ENCODE measurements around the gene KLHL26. TPM values are rescaled to one million over a fixed set of nuclear protein-coding genes. Genes with fewer than 3 reads are reported as not detected.

KLHL26 gene
- total and polyA plus RNA-seq, 2 of the 4 experiments (the other 2 are of a cell fraction), result 2.2 to 4.7 TPM

DNA sequence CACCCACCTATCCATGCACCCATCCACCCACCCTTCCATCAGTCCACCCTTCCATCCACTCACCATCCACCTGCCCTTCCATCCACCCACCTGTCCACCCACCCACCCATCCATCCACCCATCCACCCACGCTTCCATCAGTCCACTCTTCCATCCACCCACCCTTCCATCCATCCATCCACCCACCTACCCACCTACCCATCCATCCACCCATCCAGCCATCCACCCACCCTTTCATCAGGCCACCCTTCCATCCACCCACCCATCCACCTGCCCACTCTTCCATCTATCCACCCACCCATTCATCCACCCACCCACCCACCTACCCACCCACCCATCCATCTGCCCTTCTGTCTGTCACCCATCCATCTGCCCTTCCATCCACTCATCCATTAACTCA lies 17.0 kb downstream of the KLHL26 start:
- in situ Hi-C loops (cut with MboI; ENCODE audit: low sequenced_read_pairs), result no loop called here

More for the DNA sequence above, 17.0 kb downstream of the KLHL26 start:
- no peak overlapping the region for H3K4me2 ChIP-seq (ENCODE audit: low read depth, low read length)
- H3K14ac ChIP-seq (replicated peaks; ENCODE audit: low read depth, low read length), result no peak overlapping the region
- BruUV-seq (replicated peaks), result no TSS peak
- peaks cover 18% of the 10 kb centered on the region for H4K20me1 ChIP-seq (ENCODE audit: insufficient read depth, low read length)
- H2BK120ac ChIP-seq (ENCODE audit: low read depth, low read length), result no peak overlapping the region
- H3K23ac ChIP-seq (ENCODE audit: low read depth, low read length), result no peak overlapping the region
- no peak overlapping the region for H4K5ac ChIP-seq (ENCODE audit: low read depth, low read length)
- no peak overlapping the region for H2BK20ac ChIP-seq (ENCODE audit: low read depth, low read length)
- DNase-seq (no peak), ATAC-seq (ENCODE audit: low read depth) (no peak)
- peaks cover 27% of the 10 kb centered on the region for H3K9me1 ChIP-seq (ENCODE audit: insufficient read depth, low read length)
- H3K9me3 ChIP-seq (ENCODE audit: control insufficient read depth, insufficient read depth, low read length), result no peaks in the 10 kb centered on the region
- H3K4me3 ChIP-seq (ENCODE audit: insufficient read depth, low read depth, low read length), result no peak overlapping the region
- dilution Hi-C loops (cut with HindIII; ENCODE audit: low sequenced_read_pairs, unreplicated experiment) (no loop called here), intact Hi-C loops (cut with micrococcal nuclease) (no loop called here)
- no peak overlapping the region for H3K4ac ChIP-seq (ENCODE audit: low read depth, low read length)
- H4K91ac ChIP-seq (ENCODE audit: insufficient read depth, low read depth, low read length), result no peak overlapping the region
- no peak overlapping the region for H2AFZ ChIP-seq (replicated peaks; ENCODE audit: low read length, poor library complexity)
- no peak overlapping the region for H2AK5ac ChIP-seq (ENCODE audit: low read depth, low read length)
- H3K36me3 ChIP-seq (ENCODE audit: control insufficient read depth, insufficient read depth, low read length), result no peaks in the 10 kb centered on the region
- TF ChIP-seq, protein P1, sequence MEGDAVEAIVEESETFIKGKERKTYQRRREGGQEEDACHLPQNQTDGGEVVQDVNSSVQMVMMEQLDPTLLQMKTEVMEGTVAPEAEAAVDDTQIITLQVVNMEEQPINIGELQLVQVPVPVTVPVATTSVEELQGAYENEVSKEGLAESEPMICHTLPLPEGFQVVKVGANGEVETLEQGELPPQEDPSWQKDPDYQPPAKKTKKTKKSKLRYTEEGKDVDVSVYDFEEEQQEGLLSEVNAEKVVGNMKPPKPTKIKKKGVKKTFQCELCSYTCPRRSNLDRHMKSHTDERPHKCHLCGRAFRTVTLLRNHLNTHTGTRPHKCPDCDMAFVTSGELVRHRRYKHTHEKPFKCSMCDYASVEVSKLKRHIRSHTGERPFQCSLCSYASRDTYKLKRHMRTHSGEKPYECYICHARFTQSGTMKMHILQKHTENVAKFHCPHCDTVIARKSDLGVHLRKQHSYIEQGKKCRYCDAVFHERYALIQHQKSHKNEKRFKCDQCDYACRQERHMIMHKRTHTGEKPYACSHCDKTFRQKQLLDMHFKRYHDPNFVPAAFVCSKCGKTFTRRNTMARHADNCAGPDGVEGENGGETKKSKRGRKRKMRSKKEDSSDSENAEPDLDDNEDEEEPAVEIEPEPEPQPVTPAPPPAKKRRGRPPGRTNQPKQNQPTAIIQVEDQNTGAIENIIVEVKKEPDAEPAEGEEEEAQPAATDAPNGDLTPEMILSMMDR (conservative IDR thresholded peaks at IDR 0.05; ENCODE audit: low read depth, low read length), result no peak
- TF ChIP-seq RAD21 (IDR thresholded peaks at IDR 0.05; ENCODE audit: low read length), result no peak
- TF ChIP-seq RFX5 (IDR thresholded peaks at IDR 0.05; ENCODE audit: low read depth, low read length), result no peak
- no peak for TF ChIP-seq RCOR1 (IDR thresholded peaks at IDR 0.05; ENCODE audit: insufficient replicate concordance, low read length)
- no peak for TF ChIP-seq MXI1 (IDR thresholded peaks at IDR 0.05; ENCODE audit: borderline replicate concordance, low read depth, low read length)
- H3K18ac ChIP-seq (ENCODE audit: low read depth, low read length), result no peak overlapping the region
- H3K9ac ChIP-seq (ENCODE audit: low read depth, low read length), result no peak overlapping the region
- POLR2A ChIA-PET (ENCODE audit: unreplicated experiment), result no interaction called here
- no peak overlapping the region for H2BK15ac ChIP-seq (ENCODE audit: low read depth, low read length)
- peaks cover 42% of the 10 kb centered on the region for H3K4me1 ChIP-seq (ENCODE audit: control insufficient read depth, insufficient read depth, low read length)
- CTCF ChIA-PET, result no interaction called here
- WGBS, 2 experiments (ENCODE audit: extremely low coverage in 2 of 2, insufficient read length in 1 of 2), result 100% methylated on average over 1 of the region's 1 CpG; no CpG with 5 or more reads in 1 of the 2 experiments
- peaks cover 23 to 55% of the 10 kb centered on the region in 2 experiments for H3K79me1 ChIP-seq (ENCODE audit: low read depth in 1 of 2, low read length in 2 of 2)
- no peaks in the 10 kb centered on the region for H3K27me3 ChIP-seq (ENCODE audit: control insufficient read depth, insufficient read depth, low read length)
- H2BK5ac ChIP-seq (ENCODE audit: low read depth, low read length, poor library complexity, severe bottlenecking), result no peak overlapping the region
- no peak overlapping the region for H4K8ac ChIP-seq (ENCODE audit: low read depth in 2 of 2, low read length in 2 of 2)
- H3K56ac ChIP-seq (ENCODE audit: extremely low read depth, insufficient read depth, low read length), result no peak overlapping the region
- H2AK9ac ChIP-seq (replicated peaks; ENCODE audit: low read depth, low read length, poor library complexity), result no peak overlapping the region
- no peak overlapping the region for H3K27ac ChIP-seq (ENCODE audit: insufficient read depth, low read length)

Measured in IMR-90 (cell line).